Measurements from ENCODE around the gene PDE10A. TPM values are rescaled to one million over a fixed set of nuclear protein-coding genes. Genes with fewer than 3 reads are reported as not detected.

PDE10A gene
- total RNA-seq, 1 experiment from 2014 or later = 0.31 TPM

GRCh38 chr6:165568326-165568725, 94.7 kb downstream of the PDE10A start:
- Histone ChIP-seq H3K79me1 (ENCODE audit: insufficient read depth, low read depth, low read length, poor library complexity, severe bottlenecking) (no peaks in the 10 kb centered on the region), H4K5ac (ENCODE audit: insufficient read length, low read depth, low read length) (no peak overlapping the region), H4K91ac (ENCODE audit: insufficient read length, low read depth, low read length) (no peak overlapping the region), H3K18ac (ENCODE audit: insufficient read length, low read depth, low read length) (no peak overlapping the region), H3K9me3 (ENCODE audit: control insufficient read depth, low read depth, low read length) (no peaks in the 10 kb centered on the region), H3K79me2 (ENCODE audit: insufficient read depth, low read length) (no peaks in the 10 kb centered on the region), H4K8ac (replicated peaks; ENCODE audit: insufficient read length, low read depth, low read length) (no peak overlapping the region), H2BK15ac (ENCODE audit: low read depth, low read length) (no peak overlapping the region), H3K27ac (ENCODE audit: insufficient read length, low read depth, low read length) (no peak overlapping the region), H3K56ac (ENCODE audit: insufficient read length, low read depth, low read length) (no peak overlapping the region), H3K9ac (ENCODE audit: extremely low read depth, insufficient read length, low read length) (no peak overlapping the region), H2BK5ac (ENCODE audit: insufficient read length, low read length) (no peak overlapping the region), H2AK5ac (ENCODE audit: insufficient read length, low read length) (no peak overlapping the region), H3K4me1 (ENCODE audit: insufficient read depth, low read length) (no peaks in the 10 kb centered on the region), H3K4ac (ENCODE audit: low read depth, low read length) (no peak overlapping the region), H3K23me2 (ENCODE audit: insufficient read length, low read depth, low read length, poor library complexity, severe bottlenecking) (no peaks in the 10 kb centered on the region), H2BK120ac (ENCODE audit: low read depth, low read length, poor library complexity, severe bottlenecking) (no peak overlapping the region), H4K20me1 (ENCODE audit: control insufficient read depth, insufficient read depth, insufficient read length) (no peaks in the 10 kb centered on the region), H3K23ac (ENCODE audit: insufficient read length, low read depth, low read length) (no peak overlapping the region), H3K4me2 (ENCODE audit: insufficient read depth, insufficient read length, low read length) (no peak overlapping the region), H2BK12ac (ENCODE audit: insufficient read length, low read depth, low read length) (no peak overlapping the region), H3K27me3 (ENCODE audit: insufficient read depth, low read length) (no peaks in the 10 kb centered on the region), H2AFZ (ENCODE audit: low read length) (no peak overlapping the region), H3K14ac (ENCODE audit: insufficient read depth, low read length) (no peak overlapping the region), H2BK20ac (ENCODE audit: low read depth, low read length, poor library complexity, severe bottlenecking) (no peak overlapping the region), H3T11ph (ENCODE audit: low read length) (no peak overlapping the region)
- Mint-ChIP-seq H3K27me3 (ENCODE audit: low read depth) (no peaks in the 10 kb centered on the region), H3K9me3 (peaks cover 3 to 6% of the 10 kb centered on the region in 2 experiments; a peak in 4 of 5 replicates), H3K27ac (no peak overlapping the region; a peak in 1 of 7 replicates), H3K36me3 (ENCODE audit: insufficient read depth in 1 of 3, low read depth in 3 of 3) (no peaks in the 10 kb centered on the region), H3K4me3 (no peak overlapping the region), H3K4me1 (no peaks in the 10 kb centered on the region)
- no peak for TF ChIP-seq CTCF (conservative IDR thresholded peaks at IDR 0.05)
- no peak for DNase-seq
- no CpG with 5 or more reads among the region's 2 CpGs for WGBS (ENCODE audit: extremely low coverage, insufficient read length, low lambda C conversion rate)

All from H9 (cell line).